ENCODE measurements around the gene DUS1L.

Gene DUS1L

DNA sequence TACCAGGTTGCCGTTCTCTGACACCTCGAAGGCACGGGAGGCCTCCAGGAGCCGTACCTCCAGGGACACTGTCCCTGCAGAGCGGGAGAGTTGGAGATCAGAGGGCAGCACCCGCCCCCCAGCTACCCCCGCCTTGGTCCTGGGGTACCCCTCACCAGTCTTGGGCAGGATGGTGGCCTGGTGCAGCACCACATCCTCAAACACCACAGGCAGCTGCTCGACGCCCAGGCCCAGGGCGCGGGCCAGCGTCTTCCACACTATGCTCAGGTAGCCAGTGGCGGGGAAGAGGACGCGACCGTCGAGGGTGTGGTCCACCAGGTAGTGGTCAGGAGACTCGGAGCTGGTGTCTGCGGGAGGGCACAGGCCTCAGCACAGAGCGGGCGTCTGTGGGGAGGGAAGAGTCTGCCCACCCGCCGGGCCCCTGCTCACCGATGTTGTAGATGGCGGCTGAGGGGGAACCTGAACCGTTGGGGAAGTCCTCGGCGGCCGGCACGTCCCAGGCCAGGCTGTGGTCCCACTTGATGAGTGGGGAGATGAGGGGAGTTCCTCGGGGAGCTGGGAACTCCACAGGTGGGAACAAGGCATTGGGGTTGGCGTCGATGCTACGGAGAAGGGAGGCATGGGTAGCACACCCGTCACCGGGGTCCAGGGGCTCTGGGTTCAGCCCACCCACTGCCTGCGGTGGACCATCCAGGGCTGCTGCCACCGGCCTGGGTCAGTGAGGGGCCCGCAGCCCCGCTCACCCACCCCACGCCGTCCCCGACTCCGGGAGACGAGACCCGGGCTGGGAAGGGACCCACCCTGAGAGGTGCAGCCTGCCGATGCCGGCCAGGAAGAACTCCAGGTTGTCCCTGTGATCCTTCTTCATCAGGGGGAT lies 22.6 kb upstream of the DUS1L start:
- DNase-seq (ENCODE audit: low read depth) = no peak

- no peak for DNase-seq (ENCODE audit: low read depth)
Measured at GRCh38 chr17:82086941-82087906, 21.6 kb upstream of the DUS1L start.

DNA sequence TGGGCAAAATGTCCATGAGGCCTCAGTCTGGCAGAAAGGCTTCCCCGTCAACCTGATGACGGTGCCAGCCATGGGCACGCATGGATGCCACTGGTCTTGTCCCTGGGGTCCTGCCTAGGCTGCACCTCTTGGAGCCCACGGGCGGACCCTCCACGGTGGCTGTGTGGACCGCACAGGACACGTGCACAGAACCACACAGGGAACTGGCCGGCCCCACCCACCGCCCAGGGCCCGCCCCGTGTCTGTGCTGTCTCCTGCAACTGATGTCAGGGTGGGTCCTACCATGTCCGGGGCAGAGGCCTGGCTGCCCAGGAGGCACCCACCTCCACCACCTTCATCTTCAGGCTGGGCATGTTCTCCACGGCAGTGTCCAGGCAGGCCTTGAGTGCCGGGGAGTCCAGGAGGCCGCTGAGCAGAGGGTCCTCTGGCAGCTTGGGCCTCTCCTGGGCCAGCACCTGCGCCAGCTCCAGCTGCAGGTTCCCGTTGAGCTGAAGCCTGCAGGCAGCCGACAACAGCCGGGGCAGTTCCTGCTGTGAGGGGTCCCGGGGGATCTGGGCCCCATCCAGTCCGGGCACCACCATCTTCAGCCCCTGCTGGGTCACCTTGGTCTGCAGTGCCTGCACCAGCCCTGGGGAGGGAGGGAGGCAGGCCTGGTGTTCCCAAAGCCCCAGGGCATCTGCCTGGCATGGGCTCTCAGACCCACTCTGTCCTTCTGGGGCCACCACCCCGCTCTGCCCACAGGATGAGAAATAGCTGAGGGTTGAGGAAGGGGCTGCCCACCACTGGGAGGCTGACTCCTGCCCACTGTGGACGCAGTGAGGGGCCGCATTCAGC lies 20.5 kb upstream of the DUS1L start:
- no peak for DNase-seq (ENCODE audit: low read depth)

DNA sequence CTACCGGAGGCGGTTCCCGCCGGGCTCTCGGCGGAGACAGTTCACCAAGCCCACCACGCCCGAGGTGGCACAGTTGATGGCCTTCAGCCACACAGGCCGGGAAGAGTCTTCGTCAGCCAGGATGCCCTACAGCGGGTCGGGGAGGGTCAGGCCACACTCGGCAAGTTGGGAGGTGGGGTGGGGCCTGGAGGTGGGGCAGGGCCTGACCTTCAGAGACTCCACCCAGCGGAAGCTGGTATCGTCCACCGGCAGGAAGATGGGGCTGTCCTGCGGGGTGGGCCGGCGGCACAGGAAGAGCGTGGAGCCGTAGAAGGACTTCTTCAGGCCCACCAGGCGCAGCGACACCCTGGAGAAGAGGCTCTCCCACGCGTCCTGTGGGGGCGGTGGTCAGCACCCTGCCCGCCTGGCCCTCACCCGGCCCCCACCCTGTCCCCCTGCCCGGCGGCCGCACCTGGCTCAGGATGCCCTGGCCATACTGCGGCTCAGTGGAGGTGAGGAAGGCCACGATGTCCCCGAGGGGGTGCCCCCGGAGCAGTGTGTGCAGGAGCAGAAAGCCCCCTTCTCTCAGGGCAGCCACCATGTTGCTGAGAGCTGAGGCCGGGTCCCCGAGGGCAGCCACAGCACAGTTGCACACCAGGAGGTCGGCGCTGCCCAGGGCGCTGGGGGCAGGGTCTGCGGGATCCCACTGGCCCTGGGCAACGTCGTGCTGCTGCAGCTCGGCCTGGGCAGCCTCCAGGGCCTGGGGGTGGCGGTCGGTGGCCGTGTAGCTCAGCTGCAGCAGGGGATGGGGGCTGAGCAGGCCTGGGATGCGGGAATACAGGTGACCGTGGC lies 19.6 kb upstream of the DUS1L start:
- no peak for DNase-seq (ENCODE audit: low read depth)

- no peak for DNase-seq (ENCODE audit: low read depth)
Measured at GRCh38 chr17:82084373-82085030, 18.9 kb upstream of the DUS1L start.

- no peak for DNase-seq (ENCODE audit: low read depth)
Measured at GRCh38 chr17:82083533-82084359, 18.1 kb upstream of the DUS1L start.

DNA sequence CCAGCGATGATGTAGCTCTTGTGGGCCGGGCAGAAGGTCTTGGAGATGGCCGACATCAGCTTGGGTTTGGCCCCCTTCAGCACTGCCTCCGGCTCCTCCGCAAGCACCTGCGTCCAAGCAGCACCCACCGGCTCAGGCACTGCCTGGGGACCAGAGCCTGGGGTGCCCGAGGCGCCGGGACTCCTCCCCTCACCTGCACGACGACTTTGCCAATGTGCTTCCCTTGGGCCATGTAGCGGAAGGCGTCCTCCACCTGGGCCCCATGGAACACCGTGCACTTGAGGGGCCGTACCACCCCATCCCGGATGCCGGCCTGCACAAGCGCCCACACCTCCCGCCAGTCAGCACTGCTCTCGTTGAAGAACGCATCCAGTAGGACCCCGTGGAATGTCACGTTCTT lies 17.4 kb upstream of the DUS1L start:
- DNase-seq (ENCODE audit: low read depth) = no peak

DNA sequence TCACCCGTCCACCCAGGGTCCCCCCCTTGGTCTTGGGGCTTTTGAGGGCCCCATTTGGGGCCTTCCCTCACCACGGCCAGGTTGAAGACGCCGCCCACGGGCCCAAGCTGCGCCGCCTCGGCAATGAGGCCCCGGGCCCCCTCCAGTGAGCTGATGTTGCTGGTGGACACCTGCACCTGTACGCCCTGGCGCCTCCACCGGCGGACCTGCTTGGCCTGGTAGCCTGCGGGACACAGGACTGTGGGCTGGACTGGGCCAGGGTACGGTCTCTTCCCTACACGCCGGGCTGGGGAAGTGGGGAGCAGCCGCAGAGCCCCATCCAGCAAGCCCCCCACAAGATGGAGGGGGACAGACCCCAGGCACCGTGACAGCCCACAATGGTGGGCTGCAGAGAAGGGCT lies 16.9 kb upstream of the DUS1L start:
- no peak for DNase-seq (ENCODE audit: low read depth)

DNA sequence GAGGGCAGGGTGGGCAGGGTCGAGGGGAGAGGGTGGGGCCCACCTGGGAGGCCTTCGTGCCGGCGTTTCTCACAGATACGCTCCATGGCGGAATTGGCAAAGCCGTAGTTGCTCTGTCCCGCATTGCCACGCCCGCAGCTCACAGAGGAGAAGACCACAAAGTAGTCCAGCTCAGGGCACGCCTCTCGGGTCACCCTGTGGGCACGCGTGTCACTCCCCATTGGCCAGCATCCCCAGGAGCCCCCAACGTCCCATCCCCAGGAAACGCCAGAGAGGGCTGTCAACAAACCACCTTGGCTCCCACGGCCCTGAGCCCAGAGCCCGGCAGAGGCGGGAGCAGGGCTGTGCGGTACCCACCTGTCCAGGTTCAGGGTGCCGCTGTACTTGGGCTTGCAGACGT lies 16.4 kb upstream of the DUS1L start:
- no peak for DNase-seq (ENCODE audit: low read depth)

- no peak for DNase-seq (ENCODE audit: low read depth)
Measured at GRCh38 chr17:82081546-82081945, 15.9 kb upstream of the DUS1L start.

- no peak for DNase-seq (ENCODE audit: low read depth)
Measured at GRCh38 chr17:82080789-82081464, 15.3 kb upstream of the DUS1L start.

- DNase-seq (ENCODE audit: low read depth) = no peak
Measured at GRCh38 chr17:82080048-82080788, 14.6 kb upstream of the DUS1L start.

DNA sequence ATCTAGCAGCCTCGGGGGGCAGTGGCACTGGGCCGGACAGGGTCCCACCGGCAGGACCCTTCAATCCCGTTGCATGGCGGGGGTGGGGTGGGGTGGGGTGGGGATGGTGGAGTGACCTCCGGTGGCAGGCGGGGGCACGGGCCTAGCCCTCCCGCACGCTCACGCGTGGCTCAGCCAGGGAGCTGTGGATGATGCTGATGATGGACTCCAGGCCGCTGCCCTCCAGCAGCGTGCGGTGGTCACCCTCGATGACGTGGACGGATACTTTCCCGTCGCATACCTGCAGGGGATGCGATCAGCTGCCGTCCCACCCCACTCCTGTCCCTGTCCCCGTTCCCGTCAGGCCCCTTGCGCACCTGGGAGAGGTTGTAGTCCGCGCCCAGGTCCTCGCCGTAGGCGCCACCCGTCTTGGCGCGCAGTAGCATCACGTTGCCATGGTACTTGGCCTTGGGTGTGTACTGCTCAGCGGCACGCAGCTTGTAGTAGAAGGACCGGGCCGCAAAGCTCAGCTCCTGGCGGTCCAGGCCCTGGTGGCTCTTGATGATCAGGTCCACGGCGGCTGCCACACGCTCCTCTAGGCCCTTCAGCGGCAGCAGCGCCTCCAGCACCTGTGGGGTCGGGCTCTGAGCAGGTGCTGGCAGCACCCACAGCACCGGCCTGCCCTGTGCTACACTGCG lies 13.5 kb upstream of the DUS1L start:
- DNase-seq (ENCODE audit: low read depth) = no peak

GRCh38 chr17:82078433-82078832 lies 12.8 kb upstream of the DUS1L start:
- no peak for DNase-seq (ENCODE audit: low read depth)

- DNase-seq (ENCODE audit: low read depth) = no peak
Measured at GRCh38 chr17:82077617-82078358, 12.2 kb upstream of the DUS1L start.

DNA sequence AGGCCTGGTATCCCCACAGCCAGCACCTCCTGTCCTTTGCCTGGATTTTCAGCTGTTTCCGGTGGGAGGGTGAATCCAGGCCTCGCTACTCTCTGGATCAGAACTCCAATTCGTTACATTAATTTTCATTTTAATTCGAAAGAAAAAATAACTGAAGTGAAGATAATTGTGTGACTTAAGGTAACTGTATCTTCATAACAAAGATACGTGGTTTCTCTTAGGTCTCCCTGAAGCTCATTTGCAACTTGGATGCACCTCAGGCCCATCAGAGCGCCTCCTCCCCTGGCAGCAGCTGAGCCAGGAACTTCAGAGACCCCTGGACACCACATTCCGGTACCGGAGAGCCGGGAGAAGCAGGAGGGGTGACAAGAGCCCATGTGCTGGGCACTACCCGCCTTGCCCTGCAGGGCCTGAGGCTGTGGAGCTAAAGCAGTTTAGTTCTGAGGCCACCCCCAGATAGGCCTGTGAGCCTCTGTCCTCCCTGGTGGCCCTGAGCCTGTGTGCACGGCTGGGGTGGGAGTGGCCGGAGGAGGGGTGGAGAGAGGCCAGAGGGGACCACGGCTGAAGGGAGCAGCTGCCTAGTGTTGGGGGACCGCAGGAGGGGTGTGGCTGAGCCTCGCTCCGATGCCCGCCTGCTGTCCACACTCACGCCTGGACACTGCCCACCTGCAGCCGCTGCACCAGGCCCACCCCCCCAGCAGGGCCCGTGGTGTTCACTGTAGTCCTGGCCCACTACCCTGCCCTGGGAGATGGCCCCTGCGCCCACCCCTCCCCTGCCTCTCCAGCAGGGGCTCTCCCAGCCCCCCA lies 11.4 kb upstream of the DUS1L start:
- DNase-seq (ENCODE audit: low read depth) = no peak

All from fibroblast of gingiva (primary cell).